Thyroid gland (tissue), 4 donors: Measurements from ENCODE around the gene MYO5A. TPM values are rescaled to one million over a fixed set of nuclear protein-coding genes. Genes with fewer than 3 reads are reported as not detected.

Source experiments
- DNase-seq, 2 donors: peaks; one replicate each; pipeline ENCODE4 v3.0.0-alpha.2; 2019
- H3K27ac ChIP-seq, 3 donors: fragments of 200-600 bp; sonication (generic); 1 replicate in 2 of 3; 2 replicates in 1 of 3; pipeline ENCODE4 v1.5.1; 2016 to 2019; ENCODE audit warnings: mild to moderate bottlenecking in 1 of 3, moderate library complexity in 1 of 3
- H3K27me3 ChIP-seq: fragments of 200-600 bp; sonication (generic); one replicate; pipeline ENCODE4 v1.5.1; 2019
- H3K36me3 ChIP-seq, 2 donors: fragments of 200-600 bp; sonication (generic); one replicate each; pipeline ENCODE4 v1.5.1; 2016 to 2019
- H3K4me1 ChIP-seq, 2 donors: fragments of 200-600 bp; sonication (generic); one replicate each; pipeline ENCODE4 v1.5.1; 2017 to 2019
- H3K4me3 ChIP-seq, 3 donors: fragments of 200-600 bp; sonication (generic); replicated peaks in 1 of 3; 1 replicate in 2 of 3; 2 replicates in 1 of 3; pipeline ENCODE4 v1.5.1; 2016; ENCODE audit warnings: mild to moderate bottlenecking in 1 of 3
- H3K9me3 ChIP-seq: fragments of 200-600 bp; sonication (generic); one replicate; pipeline ENCODE4 v1.5.1; 2017
- POLR2A ChIP-seq, 2 donors: fragments of 450-650 bp; IDR thresholded peaks; one replicate each; pipeline ENCODE4 v1.6.1; 2017; ENCODE audit warnings: antibody characterized with exemption in 2 of 2, mild to moderate bottlenecking in 2 of 2, moderate library complexity in 1 of 2
- WGBS, 2 donors: methylation state at CpG; one replicate each; pipeline ENCODE4 v1.1.5; 2017; 5-methylcytosine and 5-hydroxymethylcytosine counted together
- intact Hi-C: fragments of 100-400 bp; cut with DNase I; formaldehyde crosslinking; loops from one replicate; pipeline ENCODE4 v1.15.1; 2023
- microRNA counts, 2 donors: library from miRNA; unstranded; fragments of <30 nt; microRNA quantifications; one replicate each; lab custom pipeline; 2016 to 2017
- microRNA-seq: library from miRNA; unstranded; fragments of <30 nt; microRNA quantifications from one replicate; pipeline ENCODE4, GENCODE V29; 2016
- small RNA-seq: library from RNA; depleted of rRNA; stranded (forward); fragments of <200 nt; gene quantifications from one replicate; pipeline ENCODE3, GENCODE V24; 2016
- total RNA-seq, 4 donors: library from RNA; depleted of rRNA; stranded (reverse); fragments of >200 nt; gene quantifications; one replicate each; pipeline ENCODE4 v1.2.3, GENCODE V29; 2016
- TF ChIP-seq, protein P1 (sequence below), 6 experiments: fragments of 200-600 bp in 3 of 6; fragments of 450-650 bp in 3 of 6; sonication (generic) in 3 of 6; IDR thresholded peaks; one replicate each; pipeline ENCODE4 v1.5.1; 2016 to 2019; ENCODE audit warnings: antibody characterized with exemption in 6 of 6, mild to moderate bottlenecking in 2 of 6, inconsistent platforms in 1 of 6, moderate library complexity in 1 of 6

MYO5A gene
- total RNA-seq, 4 donors from 2014 or later: 23.3 to 44.1 (median 34.7) TPM

- H3K36me3 ChIP-seq: peaks cover 0 to 8% of the 10 kb centered on the region in 2 donors
- 9 to 25% methylated on average over 3 of the region's 5 CpGs for WGBS, 2 donors
- peaks cover 18 to 33% of the 10 kb centered on the region in 2 donors for H3K4me1 ChIP-seq
- peak; percentile 79 to 80 for DNase-seq
- no peaks in the 10 kb centered on the region for H3K27me3 ChIP-seq
- no peak overlapping the region for H3K4me3 ChIP-seq
- intact Hi-C loops: loop anchor here (2.0 to 10.0 kb wide), 2 partner anchors 67 to 479 kb away; no protein-coding TSS in a partner anchor
- peak overlapping the region; percentile 41 to 74 (median 67) for H3K27ac ChIP-seq
- TF ChIP-seq, protein P1, sequence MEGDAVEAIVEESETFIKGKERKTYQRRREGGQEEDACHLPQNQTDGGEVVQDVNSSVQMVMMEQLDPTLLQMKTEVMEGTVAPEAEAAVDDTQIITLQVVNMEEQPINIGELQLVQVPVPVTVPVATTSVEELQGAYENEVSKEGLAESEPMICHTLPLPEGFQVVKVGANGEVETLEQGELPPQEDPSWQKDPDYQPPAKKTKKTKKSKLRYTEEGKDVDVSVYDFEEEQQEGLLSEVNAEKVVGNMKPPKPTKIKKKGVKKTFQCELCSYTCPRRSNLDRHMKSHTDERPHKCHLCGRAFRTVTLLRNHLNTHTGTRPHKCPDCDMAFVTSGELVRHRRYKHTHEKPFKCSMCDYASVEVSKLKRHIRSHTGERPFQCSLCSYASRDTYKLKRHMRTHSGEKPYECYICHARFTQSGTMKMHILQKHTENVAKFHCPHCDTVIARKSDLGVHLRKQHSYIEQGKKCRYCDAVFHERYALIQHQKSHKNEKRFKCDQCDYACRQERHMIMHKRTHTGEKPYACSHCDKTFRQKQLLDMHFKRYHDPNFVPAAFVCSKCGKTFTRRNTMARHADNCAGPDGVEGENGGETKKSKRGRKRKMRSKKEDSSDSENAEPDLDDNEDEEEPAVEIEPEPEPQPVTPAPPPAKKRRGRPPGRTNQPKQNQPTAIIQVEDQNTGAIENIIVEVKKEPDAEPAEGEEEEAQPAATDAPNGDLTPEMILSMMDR (IDR thresholded peaks at IDR 0.05): no peak
- TF ChIP-seq POLR2A (IDR thresholded peaks at IDR 0.05): peak in 1 of 2 donors; percentile 28
- H3K9me3 ChIP-seq: no peaks in the 10 kb centered on the region
These were observed 271.0 kb downstream of the MYO5A start for GRCh38 chr15:52257734-52258062.

MicroRNA genes within 50 kb of the gene (microRNA counts, 767-probe panel; counts per million panel counts)
- 0 counts per million in 2 donors for microRNA hsa-miR-1266 (lab: Ali Mortazavi, UCI)

Small RNAs within 50 kb of the gene (microRNA-seq; reads per million reads assigned to microRNA genes)
- gene MIR1266: 2.6 reads per million

Small RNAs within 50 kb of the gene (small RNA-seq; reads per million reads assigned to genes)
- gene MIR1266: 0.75 reads per million

Other genes starting within 250 kb of the MYO5A start
- gene MYO5C, start 233.1 kb downstream of the MYO5A start, total RNA-seq: 100 to 1,000 TPM in 2 of 4 donors, 10 to 100 TPM in 2; 84.0 to 130 (median 101) TPM
- gene ARPP19, start 40.1 kb upstream of the MYO5A start, total RNA-seq: 100 to 1,000 TPM; 148 to 221 (median 202) TPM
- 100 to 1,000 TPM in 2 of 4 donors, 10 to 100 TPM in 2; 88.7 to 164 (median 117) TPM for gene ATOSA, start 150.5 kb upstream of the MYO5A start, total RNA-seq